HL-60 (cell line): ENCODE data around the gene PIK3CA.

Source experiments
- GABPA ChIP-seq: IDR thresholded peaks from 2 replicates; pipeline ENCODE4 v1.6.1; 2012; ENCODE audit warnings: low read depth
- POLR2AphosphoS5 ChIP-seq: IDR thresholded peaks from 2 replicates; pipeline ENCODE4 v1.6.1; 2012; ENCODE audit warnings: low read depth
- TF ChIP-seq, protein P1 (sequence below): IDR thresholded peaks from one replicate; pipeline ENCODE4 v1.5.1; 2011; ENCODE audit warnings: low read length, control low read depth, inconsistent platforms; ENCODE audit not compliant: insufficient read depth

DNA sequence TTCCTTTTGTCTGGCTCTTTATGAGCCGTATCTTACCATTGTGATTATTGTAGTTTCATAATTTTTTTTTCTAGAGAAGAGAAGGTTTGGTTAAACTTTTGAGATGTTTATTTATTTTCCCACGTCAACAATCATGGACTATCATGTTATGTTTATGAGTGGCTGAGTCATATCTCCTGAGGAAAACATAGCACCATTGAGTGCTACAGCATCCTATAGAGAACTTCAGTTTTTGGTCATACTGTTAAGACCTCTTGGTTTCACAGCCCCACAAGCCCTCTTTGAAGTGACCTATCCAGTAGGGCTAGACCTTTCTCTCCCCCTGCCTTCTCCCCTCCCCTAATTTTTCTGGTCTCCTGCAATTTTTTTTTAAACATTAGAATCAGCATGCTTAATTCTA lies 20.8 kb downstream of the PIK3CA start:
- TF ChIP-seq POLR2AphosphoS5 (no peak), GABPA (no peak)
- TF ChIP-seq, protein P1, sequence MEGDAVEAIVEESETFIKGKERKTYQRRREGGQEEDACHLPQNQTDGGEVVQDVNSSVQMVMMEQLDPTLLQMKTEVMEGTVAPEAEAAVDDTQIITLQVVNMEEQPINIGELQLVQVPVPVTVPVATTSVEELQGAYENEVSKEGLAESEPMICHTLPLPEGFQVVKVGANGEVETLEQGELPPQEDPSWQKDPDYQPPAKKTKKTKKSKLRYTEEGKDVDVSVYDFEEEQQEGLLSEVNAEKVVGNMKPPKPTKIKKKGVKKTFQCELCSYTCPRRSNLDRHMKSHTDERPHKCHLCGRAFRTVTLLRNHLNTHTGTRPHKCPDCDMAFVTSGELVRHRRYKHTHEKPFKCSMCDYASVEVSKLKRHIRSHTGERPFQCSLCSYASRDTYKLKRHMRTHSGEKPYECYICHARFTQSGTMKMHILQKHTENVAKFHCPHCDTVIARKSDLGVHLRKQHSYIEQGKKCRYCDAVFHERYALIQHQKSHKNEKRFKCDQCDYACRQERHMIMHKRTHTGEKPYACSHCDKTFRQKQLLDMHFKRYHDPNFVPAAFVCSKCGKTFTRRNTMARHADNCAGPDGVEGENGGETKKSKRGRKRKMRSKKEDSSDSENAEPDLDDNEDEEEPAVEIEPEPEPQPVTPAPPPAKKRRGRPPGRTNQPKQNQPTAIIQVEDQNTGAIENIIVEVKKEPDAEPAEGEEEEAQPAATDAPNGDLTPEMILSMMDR, result no peak
